GM12874 (cell line): ENCODE results near the gene ACCSL.

Experiments
- TF ChIP-seq, protein P1 (sequence below): IDR thresholded peaks from 2 replicates; pipeline ENCODE4 v1.5.1; 2011; ENCODE audit warnings: low read depth, mild to moderate bottlenecking, control low read depth, low read length, moderate library complexity; ENCODE audit not compliant: insufficient read depth

ACCSL gene

GRCh38 chr11:44018829-44019228, 29.0 kb upstream of the ACCSL start:
- TF ChIP-seq, protein P1, sequence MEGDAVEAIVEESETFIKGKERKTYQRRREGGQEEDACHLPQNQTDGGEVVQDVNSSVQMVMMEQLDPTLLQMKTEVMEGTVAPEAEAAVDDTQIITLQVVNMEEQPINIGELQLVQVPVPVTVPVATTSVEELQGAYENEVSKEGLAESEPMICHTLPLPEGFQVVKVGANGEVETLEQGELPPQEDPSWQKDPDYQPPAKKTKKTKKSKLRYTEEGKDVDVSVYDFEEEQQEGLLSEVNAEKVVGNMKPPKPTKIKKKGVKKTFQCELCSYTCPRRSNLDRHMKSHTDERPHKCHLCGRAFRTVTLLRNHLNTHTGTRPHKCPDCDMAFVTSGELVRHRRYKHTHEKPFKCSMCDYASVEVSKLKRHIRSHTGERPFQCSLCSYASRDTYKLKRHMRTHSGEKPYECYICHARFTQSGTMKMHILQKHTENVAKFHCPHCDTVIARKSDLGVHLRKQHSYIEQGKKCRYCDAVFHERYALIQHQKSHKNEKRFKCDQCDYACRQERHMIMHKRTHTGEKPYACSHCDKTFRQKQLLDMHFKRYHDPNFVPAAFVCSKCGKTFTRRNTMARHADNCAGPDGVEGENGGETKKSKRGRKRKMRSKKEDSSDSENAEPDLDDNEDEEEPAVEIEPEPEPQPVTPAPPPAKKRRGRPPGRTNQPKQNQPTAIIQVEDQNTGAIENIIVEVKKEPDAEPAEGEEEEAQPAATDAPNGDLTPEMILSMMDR: no peak

DNA sequence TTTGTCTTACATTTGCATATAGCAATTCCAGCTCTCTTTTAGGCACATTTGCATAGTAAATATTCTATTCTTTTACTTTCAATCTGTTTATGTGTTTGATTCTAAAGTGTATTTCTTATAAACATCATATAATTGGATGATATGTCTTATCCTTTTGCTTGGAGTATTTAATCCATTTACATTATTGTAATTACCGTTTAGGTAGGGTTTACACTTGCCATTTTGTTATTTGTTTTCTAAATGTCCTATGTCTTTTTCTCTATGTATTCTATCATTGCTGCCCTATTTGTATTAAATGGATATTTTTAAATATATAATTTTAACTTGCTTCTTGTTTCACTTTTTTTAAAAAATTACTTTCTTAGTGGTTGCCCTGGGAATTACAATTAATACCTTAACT, 22.8 kb upstream of the ACCSL start:
- TF ChIP-seq, protein P1: no peak

DNA sequence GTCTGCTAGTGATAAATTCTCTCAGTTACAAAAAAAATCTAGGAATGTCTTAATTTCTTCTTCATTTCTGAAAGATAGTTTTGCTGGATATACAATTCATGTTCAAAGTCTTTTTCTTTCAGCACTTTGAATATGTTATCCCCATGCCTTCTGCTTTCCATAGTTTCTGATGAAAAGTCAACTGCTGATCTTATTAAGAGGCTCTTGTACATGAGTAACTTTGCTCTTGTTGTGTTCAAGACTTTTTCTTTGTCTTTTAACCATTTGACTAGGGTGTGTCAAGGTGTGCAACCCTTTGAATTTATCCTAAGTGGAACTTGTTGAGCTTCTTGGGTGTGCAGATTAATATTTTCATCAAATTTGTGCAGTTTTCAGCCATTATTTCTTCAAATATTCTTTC, 22.1 kb upstream of the ACCSL start:
- TF ChIP-seq, protein P1: no peak

DNA sequence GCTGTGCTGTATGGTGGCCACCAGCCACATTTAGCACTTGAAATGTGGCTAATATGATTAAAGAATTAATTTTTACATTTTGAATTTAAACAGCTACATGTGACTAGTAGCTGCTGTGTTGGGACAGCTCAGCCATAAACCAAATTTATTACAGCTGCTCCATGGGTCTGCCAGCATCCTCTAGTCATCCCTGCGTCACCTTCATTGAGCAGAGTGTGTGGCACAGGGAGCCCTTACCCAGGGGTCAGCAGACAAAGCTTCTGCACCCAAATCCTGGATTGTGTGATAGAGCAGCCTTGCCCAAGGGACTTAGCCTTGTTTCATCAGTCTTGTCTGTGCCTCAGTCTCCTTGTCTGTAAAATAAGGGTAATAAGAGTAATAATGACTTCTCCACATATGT, 19.4 kb upstream of the ACCSL start:
- TF ChIP-seq, protein P1: no peak

GRCh38 chr11:44028816-44029506, 18.8 kb upstream of the ACCSL start:
- TF ChIP-seq, protein P1: no peak

- TF ChIP-seq, protein P1: no peak
Measured at GRCh38 chr11:44029507-44029845, 18.3 kb upstream of the ACCSL start.

GRCh38 chr11:44029977-44030911, 17.5 kb upstream of the ACCSL start:
- TF ChIP-seq, protein P1: no peak
